SJSA1 (cell line): Measurements from ENCODE around the gene CDC14B. TPM values are rescaled to one million over a fixed set of nuclear protein-coding genes. Genes with fewer than 3 reads are reported as not detected.
A peak's percentile ranks its signal among the peaks of the same experiment; 100 is the strongest.

Experiments used
- DNase-seq, 2 experiments: peaks; one replicate each; pipeline ENCODE4 v3.0.0-alpha.2; 2015 to 2020; ENCODE audit warnings: low spot score in 2 of 2, low read depth in 1 of 2
- H3K27ac ChIP-seq: fragments of 250-450 bp; sonication (Bioruptor Pico); 2 replicates; pipeline ENCODE4 v1.5.1; 2020; ENCODE audit warnings: mild to moderate bottlenecking, moderate library complexity
- H3K27me3 ChIP-seq: fragments of 250-450 bp; sonication (Bioruptor Pico); replicated peaks from 2 replicates; pipeline ENCODE4 v1.5.1; 2020; ENCODE audit warnings: mild to moderate bottlenecking, moderate library complexity
- H3K36me3 ChIP-seq: fragments of 250-450 bp; sonication (Bioruptor Pico); 2 replicates; pipeline ENCODE4 v1.5.1; 2020; ENCODE audit warnings: mild to moderate bottlenecking
- H3K4me1 ChIP-seq: fragments of 250-450 bp; sonication (Bioruptor Pico); replicated peaks from 2 replicates; pipeline ENCODE4 v1.6.1; 2021; ENCODE audit warnings: mild to moderate bottlenecking
- H3K4me3 ChIP-seq: fragments of 250-450 bp; sonication (Bioruptor Pico); 2 replicates; pipeline ENCODE4 v1.5.1; 2020; ENCODE audit warnings: mild to moderate bottlenecking
- H3K9me3 ChIP-seq: fragments of 250-450 bp; sonication (Bioruptor Pico); replicated peaks from 2 replicates; pipeline ENCODE4 v1.5.1; 2020; ENCODE audit warnings: mild to moderate bottlenecking
- total RNA-seq: library from RNA; depleted of rRNA; stranded (reverse); fragments of >200 nt; shearing (Covaris generic); gene quantifications from 2 replicates; pipeline ENCODE4 v1.2.3, GENCODE V29; 2014

Gene CDC14B
- total RNA-seq, 1 experiment from 2014 or later, result 33.8 TPM

GRCh38 chr9:96482476-96482875 lies 137.2 kb downstream of the CDC14B start:
- no peak for DNase-seq
- Histone ChIP-seq H3K27me3 (no peaks in the 10 kb centered on the region), H3K4me3 (no peak overlapping the region), H3K27ac (no peak overlapping the region), H3K9me3 (no peaks in the 10 kb centered on the region), H3K36me3 (peaks cover 45% of the 10 kb centered on the region), H3K4me1 (peaks cover 52% of the 10 kb centered on the region)

DNA sequence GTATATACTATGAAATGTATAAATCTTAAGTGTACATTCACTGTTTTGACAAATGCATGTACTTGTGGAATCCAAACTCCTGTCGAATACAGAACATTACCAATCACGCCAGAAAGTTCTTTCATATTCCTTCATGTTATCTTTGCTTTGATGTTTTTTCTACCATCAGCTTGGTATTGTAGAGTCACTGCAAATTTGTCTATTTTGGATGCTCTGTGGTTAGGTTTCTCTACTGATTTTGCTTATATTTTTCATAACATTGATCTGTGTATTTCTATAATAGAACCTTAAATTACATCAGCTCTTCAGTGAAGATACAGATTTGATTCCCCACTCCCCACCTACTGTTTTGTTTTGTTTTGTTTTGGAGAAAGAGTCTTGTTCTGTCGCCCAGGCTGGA lies 138.9 kb downstream of the CDC14B start:
- H3K4me3 ChIP-seq, result no peak overlapping the region
- peaks cover 43% of the 10 kb centered on the region for H3K4me1 ChIP-seq
- no peak overlapping the region for H3K27ac ChIP-seq
- peaks cover 34% of the 10 kb centered on the region for H3K36me3 ChIP-seq
- DNase-seq, result no peak
- no peaks in the 10 kb centered on the region for H3K9me3 ChIP-seq
- H3K27me3 ChIP-seq, result no peaks in the 10 kb centered on the region

- DNase-seq, result peak in 1 of 2 experiments; percentile 41
- H3K27ac ChIP-seq, result peak overlapping the region; percentile 52
- H3K36me3 ChIP-seq, result peaks cover 31% of the 10 kb centered on the region
- no peaks in the 10 kb centered on the region for H3K9me3 ChIP-seq
- peaks cover 28% of the 10 kb centered on the region for H3K4me1 ChIP-seq
- H3K27me3 ChIP-seq, result no peaks in the 10 kb centered on the region
- no peak overlapping the region for H3K4me3 ChIP-seq
Observed at GRCh38 chr9:96478829-96479371, 140.7 kb downstream of the CDC14B start.

DNA sequence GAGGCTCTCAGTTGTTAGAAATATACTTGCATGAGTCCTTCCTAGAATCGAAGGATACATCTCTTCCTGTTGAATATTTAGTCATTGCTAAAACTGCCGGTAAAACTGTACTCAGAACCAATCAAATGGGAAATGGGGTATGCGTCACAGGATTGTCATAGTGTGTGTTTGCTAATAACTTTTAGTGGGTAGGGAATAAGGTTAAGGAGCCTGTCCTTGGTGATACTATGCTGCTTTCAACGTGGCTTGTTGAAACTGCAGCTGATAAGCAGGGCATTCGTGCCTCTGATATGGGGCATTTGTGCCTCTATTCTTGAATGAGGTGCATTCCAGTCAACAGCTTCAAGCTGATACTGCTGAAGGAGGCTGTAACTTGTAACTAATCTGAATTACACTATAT lies 143.1 kb downstream of the CDC14B start:
- DNase-seq, result no peak
- Histone ChIP-seq H3K4me3 (no peak overlapping the region), H3K4me1 (peaks cover 22% of the 10 kb centered on the region), H3K27me3 (no peaks in the 10 kb centered on the region), H3K36me3 (peaks cover 50% of the 10 kb centered on the region), H3K27ac (no peak overlapping the region), H3K9me3 (no peaks in the 10 kb centered on the region)

- Histone ChIP-seq H3K9me3 (no peaks in the 10 kb centered on the region), H3K27me3 (no peaks in the 10 kb centered on the region), H3K36me3 (peaks cover 56% of the 10 kb centered on the region), H3K4me1 (peaks cover 22% of the 10 kb centered on the region), H3K4me3 (no peak overlapping the region), H3K27ac (no peak overlapping the region)
- no peak for DNase-seq
Observed at GRCh38 chr9:96476013-96476412, 143.6 kb downstream of the CDC14B start.

DNA sequence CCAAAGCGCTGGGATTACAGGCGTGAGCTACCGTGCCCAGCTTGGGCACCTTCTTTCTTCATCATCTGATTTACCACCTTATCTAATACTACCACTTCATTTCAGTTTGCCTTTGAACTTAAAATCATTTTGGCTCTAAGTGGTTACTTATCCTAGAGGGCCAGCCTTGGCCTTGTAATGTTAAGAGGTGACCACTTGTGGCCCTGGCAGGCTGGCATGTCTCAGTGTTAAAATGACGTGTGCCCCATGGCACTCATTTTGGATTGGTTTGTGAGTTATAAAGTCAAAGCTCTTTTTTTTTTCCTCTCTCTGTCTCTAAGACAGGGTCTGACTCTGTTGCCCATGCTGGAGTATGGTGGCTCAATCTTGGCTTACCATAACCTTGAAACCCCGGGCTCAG lies 151.9 kb downstream of the CDC14B start:
- no peaks in the 10 kb centered on the region for H3K27me3 ChIP-seq
- no peak for DNase-seq
- H3K36me3 ChIP-seq, result peaks cover 67% of the 10 kb centered on the region

DNA sequence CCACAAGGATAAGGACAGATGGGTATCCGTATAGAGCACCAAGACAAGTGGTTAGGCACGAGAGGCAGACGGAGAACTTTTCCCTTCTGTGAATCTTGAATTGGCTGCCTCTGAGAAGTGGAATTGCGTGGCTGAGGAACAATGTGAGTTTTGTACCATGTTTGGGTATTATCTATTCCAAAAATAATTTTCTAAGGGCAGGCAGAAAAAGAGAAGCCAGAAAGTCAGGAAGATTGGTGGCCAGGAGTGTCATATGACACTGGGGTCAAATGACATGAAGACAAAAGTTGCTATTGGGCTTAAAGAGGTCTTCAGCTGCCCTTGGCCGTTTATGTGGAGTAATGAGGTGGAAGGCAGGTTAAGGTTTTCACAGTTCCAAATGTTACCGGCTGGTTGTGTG lies 155.2 kb downstream of the CDC14B start:
- H3K36me3 ChIP-seq, result peaks cover 51% of the 10 kb centered on the region
- H3K27me3 ChIP-seq, result no peaks in the 10 kb centered on the region
- no peak overlapping the region for H3K4me3 ChIP-seq
- no peak overlapping the region for H3K27ac ChIP-seq
- no peak for DNase-seq
- no peaks in the 10 kb centered on the region for H3K9me3 ChIP-seq
- H3K4me1 ChIP-seq, result peaks cover 13% of the 10 kb centered on the region

More for the DNA sequence above, 151.9 kb downstream of the CDC14B start:
- Histone ChIP-seq H3K9me3 (no peaks in the 10 kb centered on the region), H3K27ac (no peak overlapping the region), H3K4me1 (no peaks in the 10 kb centered on the region), H3K4me3 (no peak overlapping the region)

- peaks cover 21% of the 10 kb centered on the region for H3K4me1 ChIP-seq
- H3K4me3 ChIP-seq, result no peak overlapping the region
- no peaks in the 10 kb centered on the region for H3K27me3 ChIP-seq
- H3K27ac ChIP-seq, result no peak overlapping the region
- peaks cover 42% of the 10 kb centered on the region for H3K36me3 ChIP-seq
- no peaks in the 10 kb centered on the region for H3K9me3 ChIP-seq
- DNase-seq, result no peak
Observed at GRCh38 chr9:96462541-96462940, 157.1 kb downstream of the CDC14B start.

GRCh38 chr9:96461336-96461735 lies 158.3 kb downstream of the CDC14B start:
- no peak for DNase-seq
- Histone ChIP-seq H3K4me3 (no peak overlapping the region), H3K9me3 (no peaks in the 10 kb centered on the region), H3K36me3 (peaks cover 36% of the 10 kb centered on the region), H3K27ac (no peak overlapping the region), H3K27me3 (no peaks in the 10 kb centered on the region), H3K4me1 (peaks cover 21% of the 10 kb centered on the region)

GRCh38 chr9:96460882-96461281 lies 158.8 kb downstream of the CDC14B start:
- Histone ChIP-seq H3K4me3 (no peak overlapping the region), H3K36me3 (peaks cover 33% of the 10 kb centered on the region), H3K27ac (0 out of 2 replicates have a peak overlapping the region, but pooled peaks have one; percentile 13), H3K4me1 (peaks cover 21% of the 10 kb centered on the region), H3K9me3 (no peaks in the 10 kb centered on the region), H3K27me3 (no peaks in the 10 kb centered on the region)
- no peak for DNase-seq

DNA sequence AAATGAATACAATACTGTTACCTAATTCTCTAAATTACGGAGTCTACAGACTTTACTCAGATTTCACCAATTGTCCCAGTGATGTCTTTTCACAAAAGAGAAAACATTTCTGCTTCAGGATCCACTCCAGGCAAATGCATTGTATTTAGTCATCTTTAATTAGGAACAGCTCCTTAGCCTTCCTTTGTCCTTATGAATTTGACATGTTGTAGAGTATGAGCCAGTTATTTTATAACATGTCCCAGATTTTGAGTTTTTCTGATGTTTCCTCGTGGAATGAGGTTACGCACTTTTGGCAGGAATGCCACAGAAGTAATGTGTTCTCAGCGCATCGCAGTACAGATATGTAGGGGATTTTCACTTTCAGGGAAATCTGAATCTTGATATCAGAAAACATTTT lies 159.2 kb downstream of the CDC14B start:
- Histone ChIP-seq H3K36me3 (peaks cover 29% of the 10 kb centered on the region), H3K27me3 (no peaks in the 10 kb centered on the region), H3K4me1 (peaks cover 21% of the 10 kb centered on the region), H3K4me3 (no peak overlapping the region), H3K27ac (0 out of 2 replicates have a peak overlapping the region, but pooled peaks have one; percentile 13), H3K9me3 (no peaks in the 10 kb centered on the region)
- no peak for DNase-seq

- Histone ChIP-seq H3K4me1 (peaks cover 21% of the 10 kb centered on the region), H3K27me3 (no peaks in the 10 kb centered on the region), H3K27ac (peak overlapping the region; percentile 13; the same call in 1 of the 2 replicates), H3K4me3 (no peak overlapping the region), H3K36me3 (peaks cover 22% of the 10 kb centered on the region), H3K9me3 (no peaks in the 10 kb centered on the region)
- peak in 1 of 2 experiments; percentile 49 for DNase-seq
Observed at GRCh38 chr9:96459268-96460007, 160.2 kb downstream of the CDC14B start.

GRCh38 chr9:96458226-96458625 lies 161.4 kb downstream of the CDC14B start:
- no peak overlapping the region for H3K4me3 ChIP-seq
- DNase-seq, result no peak
- peaks cover 21% of the 10 kb centered on the region for H3K4me1 ChIP-seq
- peaks cover 17% of the 10 kb centered on the region for H3K36me3 ChIP-seq
- no peaks in the 10 kb centered on the region for H3K27me3 ChIP-seq
- H3K9me3 ChIP-seq, result no peaks in the 10 kb centered on the region
- no peak overlapping the region for H3K27ac ChIP-seq

GRCh38 chr9:96457266-96457665 lies 162.4 kb downstream of the CDC14B start:
- H3K9me3 ChIP-seq, result no peaks in the 10 kb centered on the region
- H3K4me1 ChIP-seq, result peaks cover 24% of the 10 kb centered on the region
- no peak overlapping the region for H3K4me3 ChIP-seq
- no peak overlapping the region for H3K27ac ChIP-seq
- no peaks in the 10 kb centered on the region for H3K27me3 ChIP-seq
- peaks cover 17% of the 10 kb centered on the region for H3K36me3 ChIP-seq
- DNase-seq, result no peak
